ENCODE data around the gene AP5S1.
A peak's percentile ranks its signal among the peaks of the same experiment; 100 is the strongest.

AP5S1 gene

GRCh38 chr20:3794701-3795420 lies 25.5 kb upstream of the AP5S1 start:
- no peak for DNase-seq

- DNase-seq, result peak; percentile 96
Measured at GRCh38 chr20:3795511-3796468, 24.6 kb upstream of the AP5S1 start, which contains the start of gene CDC25B. Gene CDC25B, plus strand, starts transcription at chr20:3796310. Its CDS starts 222 bp downstream, at chr20:3796532.

GRCh38 chr20:3796477-3797225 lies 23.7 kb upstream of the AP5S1 start:
- no peak for DNase-seq

GRCh38 chr20:3797226-3797545 lies 23.2 kb upstream of the AP5S1 start:
- DNase-seq, result no peak

- DNase-seq, result no peak
Measured at GRCh38 chr20:3797592-3798372, 22.6 kb upstream of the AP5S1 start.

- DNase-seq, result no peak
Measured at GRCh38 chr20:3798373-3798768, 22.0 kb upstream of the AP5S1 start.

- no peak for DNase-seq
Measured at GRCh38 chr20:3798908-3799248, 21.5 kb upstream of the AP5S1 start.

GRCh38 chr20:3800256-3800877 lies 20.0 kb upstream of the AP5S1 start:
- DNase-seq, result no peak

- DNase-seq, result no peak
Measured at GRCh38 chr20:3800878-3801260, 19.5 kb upstream of the AP5S1 start.

- DNase-seq, result no peak
Measured at GRCh38 chr20:3801299-3801698, 19.0 kb upstream of the AP5S1 start.

- DNase-seq, result no peak
Measured at GRCh38 chr20:3801846-3802245, 18.5 kb upstream of the AP5S1 start.

- no peak for DNase-seq
Measured at GRCh38 chr20:3802524-3803239, 17.7 kb upstream of the AP5S1 start.

- DNase-seq, result no peak
Measured at GRCh38 chr20:3803289-3803688, 17.1 kb upstream of the AP5S1 start.

- peak; percentile 15 for DNase-seq
Measured at GRCh38 chr20:3803854-3804253, 16.5 kb upstream of the AP5S1 start.

GRCh38 chr20:3804254-3804751 lies 16.0 kb upstream of the AP5S1 start:
- DNase-seq, result peak; percentile 7

- peak; percentile 23 for DNase-seq
Measured at GRCh38 chr20:3804781-3805180, 15.6 kb upstream of the AP5S1 start.

- DNase-seq, result no peak
Measured at GRCh38 chr20:3808544-3808943, 11.8 kb upstream of the AP5S1 start.

GRCh38 chr20:3811467-3812258 lies 8.7 kb upstream of the AP5S1 start:
- DNase-seq, result peak; percentile 98

GRCh38 chr20:3812259-3812681 lies 8.1 kb upstream of the AP5S1 start:
- no peak for DNase-seq
